Ovary (tissue), 9 donors: ENCODE results near the gene ARHGAP8. TPM values are rescaled to one million over a fixed set of nuclear protein-coding genes. Genes with fewer than 3 reads are reported as not detected.
A peak's percentile ranks its signal among the peaks of the same experiment; 100 is the strongest.

Experiments
- DNase-seq, 5 donors: peaks; one replicate each; pipeline ENCODE4 v3.0.0-alpha.2; 2019 to 2020
- H3K27ac ChIP-seq, 2 donors: fragments of 200-600 bp; one replicate each; pipeline versions ENCODE4 v1.5.1 to v1.8.0; 2019 to 2022
- H3K27me3 ChIP-seq: fragments of 200-600 bp; one replicate; pipeline ENCODE4 v1.8.0; 2022
- H3K36me3 ChIP-seq: fragments of 200-600 bp; sonication (generic); one replicate; pipeline ENCODE4 v1.5.1; 2019
- H3K4me1 ChIP-seq: one replicate; pipeline ENCODE4 v1.8.1; 2013; ENCODE audit warnings: mild to moderate bottlenecking, moderate library complexity; ENCODE audit not compliant: insufficient read depth
- H3K4me3 ChIP-seq: fragments of 200-600 bp; sonication (generic); one replicate; pipeline ENCODE4 v1.5.1; 2017
- H3K9me3 ChIP-seq, 2 donors: fragments of 200-600 bp in 1 of 2; sonication (generic) in 1 of 2; one replicate each; pipeline versions ENCODE4 v1.5.1 to v1.8.1; 2013 to 2019; ENCODE audit warnings: mild to moderate bottlenecking in 1 of 2, moderate library complexity in 1 of 2
- CTCF ChIP-seq, 3 donors: fragments of 450-650 bp in 2 of 3; fragments of 200-600 bp in 1 of 3; IDR thresholded peaks; one replicate each; pipeline versions ENCODE4 v1.5.1 to v1.8.0; 2016 to 2022; ENCODE audit warnings: antibody characterized with exemption in 3 of 3, mild to moderate bottlenecking in 1 of 3
- EP300 ChIP-seq: sonication (generic); formaldehyde crosslinking; IDR thresholded peaks from one replicate; pipeline ENCODE4 v1.6.1; 2017; ENCODE audit warnings: antibody characterized with exemption
- POLR2A ChIP-seq: fragments of 450-650 bp; IDR thresholded peaks from one replicate; pipeline ENCODE4 v1.6.1; 2017; ENCODE audit warnings: antibody characterized with exemption, mild to moderate bottlenecking, moderate library complexity
- WGBS, 3 donors: extraction: QIAGEN DNeasy Blood & Tissue Kit in 1 of 3; methylation state at CpG; one replicate each; pipeline versions ENCODE4 v1.1.5 to v1.1.7; 2013 to 2017; 5-methylcytosine and 5-hydroxymethylcytosine counted together
- intact Hi-C, 4 donors: fragments of 100-400 bp; cut with DNase I; formaldehyde crosslinking; loops; one replicate each; pipeline versions ENCODE4 v1.11.0 to v1.15.1; 2022 to 2023
- polyA plus RNA-seq, 2 donors: library from polyadenylated mRNA; stranded (reverse); fragments of 200-250 nt in 1 of 2; fragments of 350-450 nt in 1 of 2; fragmentation: Illumina TruSeq in 1 of 2; extraction: RNeasy Lipid Tissue Mini Kit (QIAGEN cat#74804) in 1 of 2; gene quantifications; one replicate each; pipeline ENCODE4 v1.2.3, GENCODE V29; 2013 to 2014
- total RNA-seq, 7 donors: library from RNA; depleted of rRNA in 2 of 7; stranded (reverse); fragments of >200 nt in 2 of 7; fragmentation: NEBNext Ultra II Directional in 3 of 7; extraction: Animal tissue kit (Norgen Biotek cat#: 25700) in 3 of 7; gene quantifications; one replicate each; pipeline versions ENCODE4 v1.1.0 to v1.2.4, GENCODE V29; 2016 to 2023
- donor health status: DM: no; HTN: no; CAD: no; lungs with moderate emphysema.
- donor health status: DM: no; HTN: no; CAD: no.
- donor health status: Bipolar disorder and iron deficiency.
- donor health status: DM: yes; HTN: yes; CAD: no.
- donor health status: DM: no; HTN: no; CAD: no.
- donor health status: DM: yes; HTN: yes; CAD: no.

Gene ARHGAP8
- total and polyA plus RNA-seq, 9 donors, result 0.45 to 23.8 (median 2.1) TPM

GRCh38 chr22:44722611-44723010 is 29.8 kb upstream of the ARHGAP8 start:
- Histone ChIP-seq H3K27me3 (no peaks in the 10 kb centered on the region), H3K9me3 (no peaks in the 10 kb centered on the region), H3K36me3 (no peaks in the 10 kb centered on the region), H3K27ac (no peak overlapping the region), H3K4me1 (no peaks in the 10 kb centered on the region), H3K4me3 (no peak overlapping the region)
- no peak for TF ChIP-seq POLR2A
- TF ChIP-seq CTCF (IDR thresholded peaks at IDR 0.05), result no peak
- no peak for TF ChIP-seq EP300
- WGBS, 3 donors, result 91 to 94% (median 91%) methylated on average over 2 of the region's 2 CpGs
- no peak for DNase-seq
- intact Hi-C loops, result no loop called here

GRCh38 chr22:44723801-44724200 is 28.6 kb upstream of the ARHGAP8 start:
- Histone ChIP-seq H3K27ac (no peak overlapping the region), H3K27me3 (no peaks in the 10 kb centered on the region), H3K4me3 (no peak overlapping the region), H3K36me3 (no peaks in the 10 kb centered on the region), H3K4me1 (no peaks in the 10 kb centered on the region), H3K9me3 (no peaks in the 10 kb centered on the region)
- DNase-seq, result no peak
- intact Hi-C loops, result no loop called here
- 89 to 100% (median 94%) methylated on average over 2 of the region's 2 CpGs for WGBS, 3 donors
- no peak for TF ChIP-seq CTCF (IDR thresholded peaks at IDR 0.05)
- TF ChIP-seq POLR2A, result no peak
- TF ChIP-seq EP300, result no peak

GRCh38 chr22:44724416-44724815 is 28.0 kb upstream of the ARHGAP8 start:
- H3K9me3 ChIP-seq, result no peaks in the 10 kb centered on the region
- H3K36me3 ChIP-seq, result no peaks in the 10 kb centered on the region
- no peaks in the 10 kb centered on the region for H3K27me3 ChIP-seq
- no peak overlapping the region for H3K4me3 ChIP-seq
- 88 to 92% (median 90%) methylated on average over 6 of the region's 6 CpGs for WGBS, 3 donors
- H3K27ac ChIP-seq, result no peak overlapping the region
- TF ChIP-seq CTCF (IDR thresholded peaks at IDR 0.05) (no peak), POLR2A (no peak), EP300 (no peak)
- intact Hi-C loops, result no loop called here
- H3K4me1 ChIP-seq, result peaks cover 5% of the 10 kb centered on the region
- no peak for DNase-seq

- Histone ChIP-seq H3K9me3 (no peaks in the 10 kb centered on the region), H3K36me3 (no peaks in the 10 kb centered on the region), H3K27me3 (no peaks in the 10 kb centered on the region), H3K4me3 (no peak overlapping the region), H3K4me1 (peaks cover 8% of the 10 kb centered on the region), H3K27ac (no peak overlapping the region)
- TF ChIP-seq EP300, result no peak
- no peak for TF ChIP-seq CTCF (IDR thresholded peaks at IDR 0.05)
- no peak for TF ChIP-seq POLR2A
- intact Hi-C loops, result no loop called here
- DNase-seq, result peak in 1 of 5 donors; percentile 6
- 79 to 84% (median 82%) methylated on average over 8 of the region's 8 CpGs for WGBS, 3 donors
Observed at GRCh38 chr22:44724859-44725258, 27.5 kb upstream of the ARHGAP8 start.
